ENCODE measurements around the gene MS4A4A.
A peak's percentile ranks its signal among the peaks of the same experiment; 100 is the strongest.

MS4A4A gene

GRCh38 chr11:60336767-60337391 lies 56.4 kb downstream of the MS4A4A start:
- H3K4me3 ChIP-seq (ENCODE audit: low read length) = no peak overlapping the region
- TF ChIP-seq, protein P1, sequence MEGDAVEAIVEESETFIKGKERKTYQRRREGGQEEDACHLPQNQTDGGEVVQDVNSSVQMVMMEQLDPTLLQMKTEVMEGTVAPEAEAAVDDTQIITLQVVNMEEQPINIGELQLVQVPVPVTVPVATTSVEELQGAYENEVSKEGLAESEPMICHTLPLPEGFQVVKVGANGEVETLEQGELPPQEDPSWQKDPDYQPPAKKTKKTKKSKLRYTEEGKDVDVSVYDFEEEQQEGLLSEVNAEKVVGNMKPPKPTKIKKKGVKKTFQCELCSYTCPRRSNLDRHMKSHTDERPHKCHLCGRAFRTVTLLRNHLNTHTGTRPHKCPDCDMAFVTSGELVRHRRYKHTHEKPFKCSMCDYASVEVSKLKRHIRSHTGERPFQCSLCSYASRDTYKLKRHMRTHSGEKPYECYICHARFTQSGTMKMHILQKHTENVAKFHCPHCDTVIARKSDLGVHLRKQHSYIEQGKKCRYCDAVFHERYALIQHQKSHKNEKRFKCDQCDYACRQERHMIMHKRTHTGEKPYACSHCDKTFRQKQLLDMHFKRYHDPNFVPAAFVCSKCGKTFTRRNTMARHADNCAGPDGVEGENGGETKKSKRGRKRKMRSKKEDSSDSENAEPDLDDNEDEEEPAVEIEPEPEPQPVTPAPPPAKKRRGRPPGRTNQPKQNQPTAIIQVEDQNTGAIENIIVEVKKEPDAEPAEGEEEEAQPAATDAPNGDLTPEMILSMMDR (conservative IDR thresholded peaks at IDR 0.05; ENCODE audit: low read depth, low read length) = no peak
- no peak for DNase-seq (ENCODE audit: low read depth)

DNA sequence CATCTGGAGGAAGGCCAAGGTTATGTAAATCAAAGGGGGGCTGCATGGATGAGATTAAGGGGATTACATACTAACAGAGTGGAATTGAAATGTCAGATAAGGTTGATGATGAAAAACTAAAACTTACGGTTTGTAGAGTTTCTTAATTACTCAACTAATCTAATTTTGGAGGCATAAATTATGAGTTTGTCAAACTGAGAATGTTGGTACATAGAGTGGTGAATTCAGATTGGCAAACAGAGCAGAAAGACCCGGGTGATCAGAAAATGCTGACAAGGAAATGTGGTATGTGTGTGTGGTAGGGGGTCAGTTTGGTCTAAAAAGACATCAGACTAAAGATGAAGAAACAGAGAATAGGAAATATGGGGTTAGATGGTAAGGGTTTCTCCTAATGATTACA lies 57.6 kb downstream of the MS4A4A start:
- TF ChIP-seq, protein P1 (conservative IDR thresholded peaks at IDR 0.05; ENCODE audit: low read depth, low read length) = no peak
- H3K4me3 ChIP-seq (ENCODE audit: low read length) = no peak overlapping the region
- DNase-seq (ENCODE audit: low read depth) = no peak

- H3K4me3 ChIP-seq (ENCODE audit: low read length) = no peak overlapping the region
- no peak for DNase-seq (ENCODE audit: low read depth)
- TF ChIP-seq, protein P1 (conservative IDR thresholded peaks at IDR 0.05; ENCODE audit: low read depth, low read length) = no peak
Measured at GRCh38 chr11:60339356-60339755, 58.9 kb downstream of the MS4A4A start.

DNA sequence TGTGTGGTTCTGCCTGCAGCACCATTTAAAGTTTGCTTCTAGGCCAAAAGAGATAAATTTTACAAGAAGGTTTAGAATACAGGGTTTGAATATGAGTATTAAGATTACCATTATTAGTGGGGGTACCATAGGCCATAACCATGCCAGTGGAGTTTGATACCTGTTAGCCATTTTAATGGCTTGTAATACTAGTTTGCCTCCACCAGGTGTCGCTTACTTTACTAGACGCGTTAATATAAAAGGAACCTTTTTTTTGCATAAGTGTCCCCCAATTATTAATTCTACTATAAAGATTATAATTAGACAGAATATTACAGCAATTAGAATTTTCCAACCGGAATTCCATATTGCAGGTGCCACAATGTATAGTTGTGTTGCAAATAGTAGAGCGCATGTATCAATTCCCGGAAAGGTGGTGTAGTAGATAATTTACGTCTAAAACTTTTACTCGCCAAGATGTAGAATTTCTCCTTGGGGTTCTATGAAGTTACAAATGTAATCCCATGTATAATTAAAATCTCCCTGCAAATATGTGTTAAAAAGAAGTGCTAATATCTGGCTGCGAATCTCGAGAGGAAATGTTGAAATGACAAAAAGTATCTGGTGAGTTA lies 62.7 kb downstream of the MS4A4A start:
- TF ChIP-seq, protein P1 (conservative IDR thresholded peaks at IDR 0.05; ENCODE audit: low read depth, low read length) = peak; percentile 68
- no peak for DNase-seq (ENCODE audit: low read depth)
- no peak overlapping the region for H3K4me3 ChIP-seq (ENCODE audit: low read length)

GRCh38 chr11:60344146-60344545 lies 63.7 kb downstream of the MS4A4A start:
- TF ChIP-seq, protein P1 (conservative IDR thresholded peaks at IDR 0.05; ENCODE audit: low read depth, low read length) = no peak
- DNase-seq (ENCODE audit: low read depth) = no peak
- no peak overlapping the region for H3K4me3 ChIP-seq (ENCODE audit: low read length)

DNA sequence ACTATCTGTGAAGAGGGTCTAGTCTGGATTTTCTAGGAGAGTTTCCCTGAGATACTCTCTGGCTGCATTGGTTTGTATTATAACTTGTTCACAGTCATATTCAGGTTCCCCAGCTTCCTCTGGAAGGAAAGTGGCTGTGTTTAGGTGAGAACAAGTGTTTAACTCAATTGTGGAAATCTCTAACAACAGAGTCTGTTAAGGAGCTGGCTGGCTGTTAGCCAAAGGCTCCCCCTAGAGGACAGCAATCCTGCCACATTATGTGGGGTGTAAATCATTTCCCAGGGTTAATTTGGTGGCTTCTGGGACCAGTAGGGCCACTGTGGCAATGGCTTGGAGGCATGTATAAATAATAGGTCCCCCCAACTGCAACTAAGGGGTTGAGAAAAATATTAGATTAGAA lies 65.0 kb downstream of the MS4A4A start:
- no peak for DNase-seq (ENCODE audit: low read depth)
- H3K4me3 ChIP-seq (ENCODE audit: low read length) = no peak overlapping the region
- TF ChIP-seq, protein P1 (conservative IDR thresholded peaks at IDR 0.05; ENCODE audit: low read depth, low read length) = peak; percentile 66
